Measurements from ENCODE around the gene NAV2. TPM values are rescaled to one million over a fixed set of nuclear protein-coding genes. Genes with fewer than 3 reads are reported as not detected.

The NAV2 gene
- total RNA-seq, 1 donor: 11.2 TPM

GRCh38 chr11:19905280-19905853 is 192.7 kb downstream of the NAV2 start:
- TF ChIP-seq CTCF (IDR thresholded peaks at IDR 0.05; ENCODE audit: insufficient read depth, low read depth, low read length): peak; percentile 66
- DNase-seq (ENCODE audit: low read depth): peak; percentile 57
- H3K4me3 ChIP-seq (ENCODE audit: low read depth, low read length): no peak overlapping the region

DNA sequence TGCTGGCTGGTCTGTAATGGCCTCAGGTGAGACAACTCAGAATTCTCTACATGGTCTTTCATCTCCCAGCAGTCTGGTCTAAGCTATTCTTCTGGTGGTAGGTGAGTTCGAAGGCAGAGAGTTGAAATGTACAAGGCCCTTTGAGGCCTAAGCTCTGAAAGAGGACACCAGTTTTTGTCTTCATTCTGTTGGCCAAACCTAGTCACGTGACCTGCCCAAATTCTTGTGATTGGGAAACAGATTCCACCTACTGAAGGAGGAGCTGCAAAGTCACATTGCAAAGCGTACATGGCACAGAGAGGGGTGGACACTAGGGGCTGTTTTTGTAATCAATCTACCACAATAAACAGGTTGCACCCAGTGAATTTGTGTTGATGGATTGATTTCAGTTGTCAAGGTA is 193.5 kb downstream of the NAV2 start:
- DNase-seq (ENCODE audit: low read depth): no peak
- TF ChIP-seq CTCF (IDR thresholded peaks at IDR 0.05; ENCODE audit: insufficient read depth, low read depth, low read length): no peak
- H3K4me3 ChIP-seq (ENCODE audit: low read depth, low read length): no peak overlapping the region

- H3K4me3 ChIP-seq (ENCODE audit: low read depth, low read length): no peak overlapping the region
- no peak for TF ChIP-seq CTCF (IDR thresholded peaks at IDR 0.05; ENCODE audit: insufficient read depth, low read depth, low read length)
- no peak for DNase-seq (ENCODE audit: low read depth)
Measured at GRCh38 chr11:19907008-19907579, 194.5 kb downstream of the NAV2 start.

GRCh38 chr11:19907839-19908238 is 195.2 kb downstream of the NAV2 start:
- no peak overlapping the region for H3K4me3 ChIP-seq (ENCODE audit: low read depth, low read length)
- no peak for TF ChIP-seq CTCF (IDR thresholded peaks at IDR 0.05; ENCODE audit: insufficient read depth, low read depth, low read length)
- no peak for DNase-seq (ENCODE audit: low read depth)

- DNase-seq (ENCODE audit: low read depth): no peak
- TF ChIP-seq CTCF (IDR thresholded peaks at IDR 0.05; ENCODE audit: insufficient read depth, low read depth, low read length): no peak
- H3K4me3 ChIP-seq (ENCODE audit: low read depth, low read length): no peak overlapping the region
Measured at GRCh38 chr11:19910931-19911330, 198.3 kb downstream of the NAV2 start.

GRCh38 chr11:19912115-19912957 is 199.7 kb downstream of the NAV2 start:
- no peak overlapping the region for H3K4me3 ChIP-seq (ENCODE audit: low read depth, low read length)
- peak; percentile 65 for DNase-seq (ENCODE audit: low read depth)
- TF ChIP-seq CTCF (IDR thresholded peaks at IDR 0.05; ENCODE audit: insufficient read depth, low read depth, low read length): no peak

Data from fibroblast of villous mesenchyme (primary cell).